Fibroblast of skin of abdomen (primary cell): ENCODE data around the gene PLEKHN1.
"Not testable (repeated sequence)": the region's sequence is repeated elsewhere in the genome, so short reads cannot be mapped to it uniquely, and the experiment has no call there.

Source experiments
- DNase-seq: peaks from one replicate; pipeline ENCODE4 v3.0.0-alpha.2; 2013

PLEKHN1 gene

GRCh38 chr1:975896-976683 lies 9.8 kb downstream of the PLEKHN1 start:
- DNase-seq: peak; percentile 41

GRCh38 chr1:976791-977190 lies 10.5 kb downstream of the PLEKHN1 start:
- DNase-seq: not testable (repeated sequence)

GRCh38 chr1:978069-978834 lies 12.0 kb downstream of the PLEKHN1 start:
- no peak for DNase-seq

GRCh38 chr1:978835-979743 lies 12.8 kb downstream of the PLEKHN1 start:
- no peak for DNase-seq

DNA sequence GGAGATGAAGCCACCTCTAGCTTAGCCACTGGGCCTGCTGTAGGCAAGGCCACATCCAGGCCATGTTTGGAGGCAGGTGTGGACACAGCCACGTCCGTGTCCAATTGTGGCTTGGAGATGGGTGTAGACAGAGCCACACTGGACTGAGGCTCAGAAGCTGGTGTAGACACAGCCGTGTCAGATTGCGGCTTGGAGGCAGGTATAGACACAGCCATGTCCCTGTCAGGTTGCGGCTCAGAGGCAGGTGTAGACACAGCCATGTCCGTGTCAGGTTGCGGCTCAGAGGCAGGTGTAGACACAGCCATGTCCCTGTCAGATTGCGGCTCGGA lies 13.4 kb downstream of the PLEKHN1 start:
- DNase-seq: no peak

- no peak for DNase-seq
These were observed 13.9 kb downstream of the PLEKHN1 start for GRCh38 chr1:980137-980571.

DNA sequence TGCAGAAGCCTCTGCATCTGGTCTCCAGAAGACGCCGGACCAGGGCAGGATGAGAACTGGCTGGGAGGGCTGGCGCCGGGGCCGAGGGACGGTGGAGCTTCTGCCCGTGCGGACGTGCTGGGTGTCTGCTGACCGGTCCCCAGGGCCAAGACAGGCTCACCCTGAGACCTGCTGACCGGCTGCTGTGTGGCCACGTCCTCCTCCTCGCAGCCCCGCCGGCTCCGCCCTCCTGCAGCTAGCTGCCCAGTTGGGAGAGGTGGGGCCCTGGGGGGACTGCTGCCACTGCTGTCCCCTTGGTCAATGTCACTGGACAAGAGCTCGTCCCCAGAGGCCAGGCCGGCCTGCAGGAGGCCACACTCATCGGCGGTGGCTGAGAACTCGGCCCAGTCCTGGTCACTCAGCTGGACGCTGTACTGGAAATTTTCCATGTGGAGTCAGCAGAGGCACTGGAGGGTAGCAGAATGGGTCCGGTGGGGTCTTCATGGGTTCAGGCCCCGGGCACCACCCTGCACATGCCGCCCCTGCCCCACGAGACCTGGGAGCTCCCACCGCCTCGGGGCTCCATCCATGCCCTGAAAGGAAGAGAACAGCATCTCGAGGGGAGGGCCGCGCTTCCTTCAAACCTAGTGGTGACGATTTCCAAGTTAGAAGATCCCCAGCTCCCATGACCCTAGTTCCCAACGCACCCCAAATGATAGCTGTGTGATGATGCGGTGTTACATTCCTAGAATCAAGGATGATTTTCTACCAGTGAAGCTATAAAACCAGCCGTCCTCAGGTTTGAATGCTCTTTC lies 14.5 kb downstream of the PLEKHN1 start:
- no peak for DNase-seq

DNA sequence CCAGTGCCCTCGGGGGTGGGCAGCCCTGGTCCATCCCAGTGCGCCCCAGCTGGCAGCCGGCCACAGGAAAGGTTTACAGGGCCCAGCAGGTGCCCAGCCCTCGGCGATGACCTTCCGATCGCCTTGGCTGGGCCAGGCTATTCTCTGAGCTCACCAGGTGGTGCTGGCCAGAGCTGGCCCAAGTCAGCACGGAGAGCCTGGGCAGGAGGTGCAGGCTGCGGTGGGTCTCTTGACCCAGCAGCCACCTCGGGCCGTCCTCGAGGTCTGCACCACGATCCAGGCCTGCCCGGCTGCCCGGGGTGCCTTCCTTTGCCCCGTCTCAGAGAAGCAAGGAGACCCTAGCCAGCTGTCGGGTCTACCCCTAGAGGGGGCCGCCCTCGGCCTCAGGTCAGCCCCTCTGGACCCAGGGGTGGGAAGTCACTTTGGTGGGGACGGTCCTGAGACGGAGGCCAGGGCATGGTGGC lies 15.2 kb downstream of the PLEKHN1 start:
- DNase-seq: no peak

- no peak for DNase-seq
These were observed 15.8 kb downstream of the PLEKHN1 start, which contains the start of gene PERM1 for GRCh38 chr1:981955-982558. Gene PERM1 (minus strand): TSS chr1:982093. CDS start chr1:981029, 1,064 bp downstream.

DNA sequence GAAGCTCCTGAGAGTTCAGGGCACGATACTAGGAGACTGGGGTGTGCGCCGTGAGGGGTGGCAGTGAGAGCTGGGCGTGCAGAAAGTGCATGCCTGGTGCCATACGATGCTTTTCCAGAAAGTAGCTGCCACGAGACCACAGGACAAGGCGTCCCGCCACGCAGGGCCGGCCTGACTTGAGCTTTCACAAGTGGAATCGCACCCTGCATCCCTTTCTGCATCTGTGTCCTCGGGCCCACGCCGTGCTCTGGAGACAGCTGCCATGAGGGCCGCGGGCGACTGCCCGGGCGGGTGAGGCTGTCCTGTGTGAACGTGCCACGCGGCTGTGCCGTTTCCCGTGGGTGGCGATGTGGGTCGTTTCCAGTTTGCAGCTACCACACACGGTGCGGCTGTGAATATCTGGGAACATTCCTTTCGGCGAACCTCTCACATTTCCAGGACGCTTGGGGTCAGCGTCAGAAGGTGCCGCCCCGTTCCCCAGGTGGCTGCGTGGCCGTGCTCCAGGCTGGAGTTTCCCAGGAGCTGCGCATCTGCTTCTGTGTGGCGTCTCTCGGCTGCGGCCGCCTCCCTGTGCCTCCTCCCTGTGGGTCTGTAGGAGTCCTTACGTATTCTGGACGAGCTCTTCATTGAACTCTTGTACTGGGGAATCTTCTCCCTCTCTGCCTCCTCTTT lies 16.6 kb downstream of the PLEKHN1 start:
- no peak for DNase-seq

DNA sequence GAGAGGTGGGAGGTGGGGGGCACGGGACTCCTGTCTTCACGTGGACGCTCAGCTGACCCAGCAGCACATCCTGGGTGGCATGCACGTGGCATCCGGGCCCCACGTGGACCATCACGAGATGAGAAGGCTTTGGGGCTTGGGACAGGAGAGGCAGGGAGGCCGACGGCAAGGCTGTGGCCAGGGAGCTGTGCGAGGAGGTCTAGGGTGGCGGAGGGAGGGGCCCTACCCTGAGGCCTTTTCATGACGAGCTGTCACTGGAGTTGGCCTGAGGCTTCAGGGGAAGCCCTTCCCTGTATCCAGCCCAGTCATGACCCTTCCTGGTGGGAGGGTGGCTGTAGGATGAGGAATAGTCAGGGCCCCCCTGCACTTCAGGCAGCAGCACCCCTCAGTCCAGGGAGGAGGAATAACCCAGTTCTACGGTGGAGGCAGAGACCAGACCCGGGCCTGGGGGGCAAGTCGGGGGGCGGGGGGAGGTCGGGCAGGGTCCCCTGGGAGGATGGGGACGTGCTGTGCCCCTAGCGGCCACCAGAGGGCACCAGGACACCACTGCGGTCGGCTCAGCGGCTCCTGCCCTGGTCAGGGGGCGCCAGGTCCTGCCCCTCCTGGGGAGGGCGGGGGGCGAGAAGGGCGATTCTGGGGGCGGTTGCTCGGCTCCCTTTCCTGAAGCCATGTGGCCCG lies 17.7 kb downstream of the PLEKHN1 start:
- DNase-seq: peak; percentile 17

DNA sequence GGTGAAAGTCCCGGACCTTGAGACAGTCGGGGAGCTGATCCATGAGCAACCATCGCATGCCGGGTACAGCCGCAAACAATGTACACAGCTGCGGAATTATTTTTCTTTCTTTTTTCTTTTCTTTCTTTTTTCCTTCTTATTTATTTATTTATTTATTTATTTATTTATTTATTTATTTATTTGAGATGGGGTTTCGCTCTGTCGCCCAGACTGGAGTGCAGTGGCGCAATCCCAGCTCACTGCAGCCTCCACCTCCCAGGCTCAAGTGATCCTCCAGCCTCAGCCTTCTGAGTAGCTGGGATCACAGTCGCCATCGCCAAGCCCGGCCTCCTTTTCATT lies 18.2 kb downstream of the PLEKHN1 start:
- DNase-seq: no peak

- no peak for DNase-seq
These were observed 18.8 kb downstream of the PLEKHN1 start for GRCh38 chr1:985126-985525.

- DNase-seq: not testable (repeated sequence)
These were observed 21.8 kb downstream of the PLEKHN1 start for GRCh38 chr1:988061-988460.

DNA sequence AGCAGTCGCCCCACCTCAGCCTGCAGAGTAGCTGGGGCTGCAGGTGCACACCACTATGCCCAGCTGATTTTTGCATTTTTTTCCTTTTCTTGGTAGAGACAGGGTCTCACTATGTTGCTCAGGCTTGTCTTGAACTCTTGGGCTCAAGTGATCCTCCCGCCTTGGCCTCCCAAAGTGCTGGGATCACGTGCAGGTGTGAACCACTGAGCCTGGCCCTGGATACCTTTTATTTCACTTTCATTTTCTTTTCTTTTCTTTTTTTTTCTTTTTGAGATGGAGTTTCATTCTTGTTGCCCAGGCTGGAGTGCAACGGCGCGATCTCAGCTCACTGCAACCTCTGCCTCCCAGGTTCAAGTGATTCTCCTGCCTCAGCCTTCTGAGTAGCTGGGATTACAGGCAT lies 25.0 kb downstream of the PLEKHN1 start:
- DNase-seq: not testable (repeated sequence)

DNA sequence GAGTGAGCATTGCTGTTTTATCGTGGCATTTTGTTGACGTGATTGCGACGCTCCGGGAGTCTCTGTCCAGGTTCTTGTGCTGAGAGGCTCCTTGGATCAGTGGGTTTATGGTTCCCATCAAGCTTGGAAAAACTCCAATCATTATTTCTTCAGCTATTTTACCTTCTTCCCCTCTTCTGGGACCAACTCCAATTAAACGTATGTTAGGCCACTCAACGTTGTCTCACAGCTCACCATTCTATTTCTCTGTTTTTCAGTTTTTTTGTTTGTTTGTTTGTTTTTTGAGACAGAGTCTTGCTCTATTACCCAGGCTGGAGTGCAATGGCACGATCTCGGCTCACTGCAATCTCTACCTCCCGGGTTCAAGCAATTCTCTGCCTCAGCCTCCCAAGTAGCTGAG lies 25.6 kb downstream of the PLEKHN1 start:
- DNase-seq: no peak

GRCh38 chr1:992362-992761 lies 26.1 kb downstream of the PLEKHN1 start:
- DNase-seq: no peak

DNA sequence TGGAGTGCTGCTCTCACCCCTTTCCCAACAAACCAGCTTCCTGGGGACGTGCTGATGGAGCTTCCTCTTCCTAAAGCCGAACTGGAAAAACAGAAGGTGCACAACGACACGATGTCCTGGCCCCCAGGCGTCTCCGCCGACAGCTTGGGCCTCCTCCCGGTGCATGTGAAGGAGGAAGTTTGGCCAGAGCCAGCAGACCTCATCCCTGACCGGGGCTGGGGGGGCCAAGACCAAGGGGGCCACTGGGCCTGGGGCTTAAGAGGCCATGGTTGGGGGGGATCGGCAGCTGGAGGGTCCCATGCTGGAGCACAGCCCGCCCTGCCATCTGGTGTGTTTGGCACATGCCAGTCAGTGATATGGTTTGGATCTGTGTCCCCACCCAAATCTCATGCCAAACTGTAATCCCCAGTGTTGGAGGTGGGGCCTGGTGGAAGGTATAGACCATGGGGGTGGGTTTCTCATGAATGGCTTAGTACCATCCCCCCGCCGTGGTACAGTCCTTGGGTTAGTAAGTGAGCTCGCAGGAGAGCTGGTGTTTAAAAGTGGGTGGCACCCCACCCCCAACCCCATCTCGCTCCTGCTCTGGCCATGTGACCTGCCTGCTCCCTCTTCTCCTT lies 27.2 kb downstream of the PLEKHN1 start:
- DNase-seq: no peak

GRCh38 chr1:994546-994945 lies 28.3 kb downstream of the PLEKHN1 start:
- DNase-seq: not testable (repeated sequence)
